ENCODE results near the gene GAPVD1.
"Not testable (repeated sequence)": the region's sequence is repeated elsewhere in the genome, so short reads cannot be mapped to it uniquely, and the experiment has no call there.

GAPVD1 gene

GRCh38 chr9:125374443-125375309, 113.0 kb downstream of the GAPVD1 start:
- DNase-seq, result peak; percentile 82

DNA sequence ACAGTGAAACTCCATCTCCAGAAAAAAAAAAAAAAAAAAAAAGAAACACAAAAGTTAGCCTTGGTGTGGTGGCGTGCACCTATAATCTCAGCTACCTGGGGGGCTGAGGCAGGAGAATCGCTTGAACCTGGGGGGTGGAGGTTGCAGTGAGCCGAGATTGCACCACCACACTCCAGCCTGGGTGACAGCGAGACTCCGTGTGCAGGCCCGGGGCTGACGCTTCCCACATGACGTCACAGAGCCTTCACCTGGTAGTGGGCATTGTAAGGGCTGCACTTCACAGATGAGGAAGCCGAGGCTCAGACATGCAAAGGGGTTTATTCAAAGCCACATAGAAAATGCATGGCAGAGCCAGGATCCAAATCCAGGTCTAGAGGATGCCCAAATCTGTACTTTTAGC, 114.2 kb downstream of the GAPVD1 start:
- no peak for DNase-seq

GRCh38 chr9:125376261-125377226, 114.9 kb downstream of the GAPVD1 start:
- DNase-seq, result no peak

- no peak for DNase-seq
Measured at GRCh38 chr9:125377584-125378250, 116.1 kb downstream of the GAPVD1 start.

DNA sequence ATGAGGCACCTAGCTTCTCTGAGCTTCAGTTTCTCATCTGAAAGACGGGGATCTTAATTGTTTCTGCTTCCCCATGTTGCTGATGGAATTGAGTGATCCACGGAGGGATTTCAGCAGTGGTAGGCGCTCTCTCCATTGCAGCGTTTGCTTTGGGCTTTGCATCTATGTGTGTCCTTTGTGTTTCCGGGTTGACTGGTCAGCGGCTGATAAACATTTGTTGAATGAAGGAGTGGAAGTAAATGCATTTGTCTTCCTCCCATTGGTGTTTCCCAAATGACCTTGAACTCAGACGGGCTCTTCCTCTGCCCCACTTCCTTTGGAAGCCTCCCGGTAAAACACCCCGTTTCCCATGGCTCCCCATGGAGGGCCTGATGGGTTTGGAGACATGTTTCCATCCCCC, 117.2 kb downstream of the GAPVD1 start:
- no peak for DNase-seq

GRCh38 chr9:125379208-125379607, 117.6 kb downstream of the GAPVD1 start:
- DNase-seq, result no peak

- no peak for DNase-seq
Measured at GRCh38 chr9:125380406-125380805, 118.8 kb downstream of the GAPVD1 start.

DNA sequence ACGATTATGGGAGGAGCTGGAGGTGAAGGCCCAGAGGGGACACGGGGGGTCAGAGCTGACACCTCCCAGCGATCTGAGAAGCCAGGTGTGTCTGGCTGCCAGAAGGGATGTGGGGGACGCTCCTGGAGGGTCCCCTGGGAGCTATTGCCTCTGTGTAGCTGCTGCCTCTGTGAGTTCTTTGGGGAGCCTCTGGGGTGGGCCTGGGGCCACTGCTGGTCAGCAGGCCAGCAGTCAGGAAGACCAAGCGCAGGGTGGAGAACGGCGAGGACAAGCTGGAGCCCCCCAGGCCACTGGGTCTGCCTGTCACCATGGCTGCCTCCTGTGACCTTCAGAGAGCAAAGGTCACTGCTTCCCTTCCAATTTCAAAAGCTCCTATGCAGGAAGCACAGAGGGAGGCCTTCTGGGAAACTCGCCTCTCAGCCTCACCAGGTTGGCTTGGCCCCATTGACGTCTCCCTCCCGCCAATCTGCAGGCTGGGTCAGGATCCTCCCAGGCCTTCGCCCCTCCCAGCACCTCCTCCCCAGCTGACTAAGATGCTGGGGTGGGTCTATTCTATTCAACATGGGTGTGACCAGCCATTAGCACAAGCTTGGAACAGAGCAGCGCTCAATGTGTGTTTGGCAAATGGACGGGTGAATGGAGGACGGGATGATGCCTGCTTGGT, 126.4 kb downstream of the GAPVD1 start:
- DNase-seq, result no peak

DNA sequence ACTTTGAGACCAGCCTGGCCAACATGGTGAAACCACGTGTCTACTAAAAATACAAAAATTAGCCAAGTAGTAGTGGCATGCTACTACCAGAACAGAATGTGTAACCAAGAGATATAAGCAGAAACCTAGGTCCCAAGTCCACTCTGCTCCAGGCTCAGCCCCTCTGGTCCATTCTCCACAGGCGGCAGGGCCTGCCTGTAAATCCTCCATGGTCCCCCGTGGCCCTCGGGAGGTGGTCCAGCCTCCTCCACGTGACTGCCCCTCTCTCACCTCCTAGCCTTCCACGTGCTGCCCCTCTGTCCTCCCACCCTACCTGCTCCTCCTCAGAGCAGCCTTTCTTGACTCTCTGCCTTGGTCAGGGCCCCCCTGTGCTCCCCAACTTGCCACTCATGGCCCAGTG, 127.4 kb downstream of the GAPVD1 start:
- DNase-seq, result no peak

DNA sequence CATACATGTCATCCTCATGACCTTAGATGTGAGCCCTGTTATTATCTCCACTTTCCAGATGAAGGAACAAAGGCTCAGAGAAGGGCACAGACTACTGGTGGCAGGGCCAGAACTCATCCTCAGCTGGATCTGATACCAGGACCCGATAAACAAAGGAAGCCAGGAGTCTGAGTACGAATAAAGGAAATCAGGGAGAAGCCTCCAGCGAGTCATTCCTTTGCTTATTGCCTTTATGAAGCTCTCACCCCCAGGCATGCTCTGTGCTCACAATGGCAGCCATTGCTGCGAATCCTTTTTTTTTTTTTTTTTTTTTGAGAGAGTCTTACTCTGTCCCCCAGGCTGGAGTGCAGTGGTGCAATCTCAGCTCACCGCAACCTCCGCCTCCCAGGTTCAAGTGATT, 130.1 kb downstream of the GAPVD1 start:
- DNase-seq, result no peak

DNA sequence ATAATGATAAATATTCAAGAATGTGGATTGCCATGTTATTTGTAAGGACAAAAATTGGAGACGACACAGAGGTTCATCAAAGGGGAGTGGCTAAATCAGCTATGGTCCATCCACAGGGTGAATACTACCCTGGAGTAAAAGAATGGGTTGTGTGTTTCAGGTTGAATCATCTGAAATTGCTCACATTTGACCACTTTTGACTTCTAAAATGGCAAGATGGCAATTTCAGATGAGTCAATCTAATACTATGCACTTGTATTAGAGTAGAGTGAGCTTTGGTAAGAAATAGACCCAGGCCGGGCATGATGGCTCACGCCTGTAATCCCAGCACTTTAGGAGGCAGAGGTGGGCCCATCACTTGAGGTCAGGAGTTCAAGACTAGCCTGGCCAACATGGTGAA, 131.8 kb downstream of the GAPVD1 start:
- DNase-seq, result no peak

- no peak for DNase-seq
Measured at GRCh38 chr9:125396799-125397198, 135.2 kb downstream of the GAPVD1 start.

DNA sequence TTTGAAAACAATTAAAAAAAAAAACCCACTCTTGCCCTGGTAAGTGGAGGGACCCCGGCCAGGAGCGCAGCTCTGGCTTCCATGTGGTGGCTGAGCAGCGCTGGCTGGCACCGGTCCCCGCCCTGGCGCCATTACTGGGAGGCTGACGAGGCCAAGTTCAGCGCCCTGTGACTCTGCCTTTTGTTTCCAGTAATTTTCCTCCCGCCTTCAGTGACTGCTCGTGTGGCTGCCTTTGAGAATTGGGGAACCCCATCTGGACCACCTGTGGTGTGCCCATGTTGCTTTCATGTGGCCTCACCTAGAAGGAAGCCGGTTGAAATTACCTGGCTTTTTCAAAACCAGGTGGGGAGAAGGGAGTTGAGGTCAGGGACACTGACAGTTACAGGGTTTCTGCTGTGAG, 136.1 kb downstream of the GAPVD1 start:
- DNase-seq, result no peak

GRCh38 chr9:125398243-125398642, 136.6 kb downstream of the GAPVD1 start:
- no peak for DNase-seq

GRCh38 chr9:125399165-125399564, 137.5 kb downstream of the GAPVD1 start:
- DNase-seq, result no peak

DNA sequence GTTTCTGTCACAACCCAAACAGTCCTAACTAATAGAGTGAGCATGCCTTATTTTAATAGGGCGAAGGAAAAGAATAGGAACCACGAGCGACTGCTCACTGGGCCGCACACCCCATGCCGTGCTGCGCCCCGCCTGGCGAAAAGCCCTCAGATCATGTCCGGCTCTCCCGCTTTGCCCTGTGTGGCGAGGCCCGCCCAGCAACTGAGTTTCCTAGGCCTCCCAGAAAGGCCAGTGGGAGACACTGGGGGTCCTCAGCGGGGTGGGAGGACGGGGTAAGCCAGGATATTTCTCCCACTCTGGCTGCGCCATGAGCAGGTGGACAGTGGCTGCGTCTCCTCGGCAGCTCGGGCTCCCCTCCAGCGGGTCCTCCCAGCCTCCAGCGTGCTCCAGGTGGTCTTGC, 138.0 kb downstream of the GAPVD1 start:
- DNase-seq, result no peak

DNA sequence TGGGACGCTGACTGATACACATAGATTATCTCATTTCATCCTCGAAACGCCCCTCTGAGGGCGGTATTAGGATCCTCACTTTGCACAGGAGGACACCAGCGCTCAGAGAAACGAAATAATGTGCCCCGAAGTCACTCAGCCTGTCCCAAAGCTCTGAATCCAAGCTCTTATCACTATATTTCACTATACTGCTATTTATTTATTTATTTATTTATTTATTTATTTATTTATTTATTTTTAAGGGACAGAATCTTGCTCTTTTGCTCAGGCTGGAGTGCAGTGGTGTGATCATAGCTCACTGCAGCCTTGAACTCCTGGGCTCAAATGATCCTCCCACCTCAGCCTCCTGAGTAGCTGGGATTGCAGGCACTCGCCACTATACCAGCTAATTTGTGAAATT, 138.6 kb downstream of the GAPVD1 start:
- DNase-seq, result not testable (repeated sequence)

- no peak for DNase-seq
Measured at GRCh38 chr9:125400725-125401716, 139.4 kb downstream of the GAPVD1 start.

- no peak for DNase-seq
Measured at GRCh38 chr9:125404733-125405132, 143.1 kb downstream of the GAPVD1 start.

- DNase-seq, result no peak
Measured at GRCh38 chr9:125405938-125406809, 144.5 kb downstream of the GAPVD1 start.

- no peak for DNase-seq
Measured at GRCh38 chr9:125406810-125407087, 145.1 kb downstream of the GAPVD1 start.
